ENCODE results near the gene NR0B2.
"Not testable (repeated sequence)": the region's sequence is repeated elsewhere in the genome, so short reads cannot be mapped to it uniquely, and the experiment has no call there.

The NR0B2 gene, protein sequence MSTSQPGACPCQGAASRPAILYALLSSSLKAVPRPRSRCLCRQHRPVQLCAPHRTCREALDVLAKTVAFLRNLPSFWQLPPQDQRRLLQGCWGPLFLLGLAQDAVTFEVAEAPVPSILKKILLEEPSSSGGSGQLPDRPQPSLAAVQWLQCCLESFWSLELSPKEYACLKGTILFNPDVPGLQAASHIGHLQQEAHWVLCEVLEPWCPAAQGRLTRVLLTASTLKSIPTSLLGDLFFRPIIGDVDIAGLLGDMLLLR
- total RNA-seq, result 0 reads per million in 3 experiments

DNA sequence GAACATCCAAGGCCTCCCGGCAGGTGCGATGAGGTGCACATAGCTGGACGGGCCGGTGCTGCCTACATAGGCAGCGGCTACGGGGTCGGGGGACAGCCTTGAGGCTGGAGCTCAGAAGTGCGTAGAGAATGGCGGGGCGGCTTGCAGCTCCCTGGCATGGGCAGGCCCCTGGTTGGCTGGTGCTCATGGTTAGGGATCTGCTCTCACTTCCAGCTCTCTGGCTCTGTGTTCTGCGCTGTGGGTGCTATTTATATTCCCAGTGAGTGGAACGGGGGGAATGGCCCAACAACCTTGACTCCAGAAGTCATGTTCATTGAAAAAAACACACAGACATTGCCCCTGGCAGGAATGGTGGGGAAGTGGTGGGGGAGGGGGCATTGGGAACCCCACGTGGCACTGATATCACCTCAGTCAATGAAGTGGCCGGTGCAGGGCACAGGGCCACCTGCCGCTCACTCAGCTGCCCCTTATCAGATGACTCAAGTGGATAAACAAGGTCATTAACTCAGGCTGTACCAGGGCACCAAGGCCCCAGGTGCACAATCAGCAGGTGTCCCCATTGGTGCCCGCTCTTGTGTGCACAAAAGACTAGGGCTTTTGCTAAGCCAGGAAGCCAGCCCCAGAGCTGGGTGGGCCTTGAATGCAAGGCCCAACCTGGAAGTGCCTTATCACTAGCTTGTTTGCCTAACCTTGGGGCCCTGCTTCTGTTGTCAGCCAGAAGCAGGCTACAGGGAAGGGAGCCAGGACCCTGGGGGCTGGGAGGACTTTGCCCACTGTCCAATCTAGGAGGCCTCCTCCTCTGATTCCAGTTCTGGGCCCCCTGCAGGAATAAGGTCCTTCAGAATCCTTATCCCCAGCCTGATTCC is at the start of gene NR0B2:
TSS of gene NR0B2 (minus strand) at position 222 of the 866 bp plus-strand sequence. CDS start at position 187, 35 bp downstream.
- DNase-seq, result no peak

DNA sequence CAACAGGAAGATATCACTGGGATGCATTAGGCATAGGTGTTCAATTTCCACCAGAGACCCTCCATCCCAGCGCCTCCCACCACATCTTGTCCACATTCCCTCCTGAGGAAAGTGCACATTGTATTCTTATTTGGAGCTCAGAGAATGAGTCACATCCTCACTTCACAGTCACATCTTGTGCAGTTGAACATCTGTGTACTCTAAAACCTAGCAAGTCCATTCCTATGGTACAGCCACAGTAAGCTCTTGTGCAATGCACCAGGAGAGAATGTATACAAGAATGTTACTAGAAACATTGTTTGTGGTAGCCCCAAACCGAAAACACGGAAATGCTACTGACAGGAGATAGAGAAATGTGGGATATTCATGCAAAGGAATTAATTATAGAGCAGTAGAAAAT is 48.1 kb upstream of the NR0B2 start:
- no peak for DNase-seq

DNA sequence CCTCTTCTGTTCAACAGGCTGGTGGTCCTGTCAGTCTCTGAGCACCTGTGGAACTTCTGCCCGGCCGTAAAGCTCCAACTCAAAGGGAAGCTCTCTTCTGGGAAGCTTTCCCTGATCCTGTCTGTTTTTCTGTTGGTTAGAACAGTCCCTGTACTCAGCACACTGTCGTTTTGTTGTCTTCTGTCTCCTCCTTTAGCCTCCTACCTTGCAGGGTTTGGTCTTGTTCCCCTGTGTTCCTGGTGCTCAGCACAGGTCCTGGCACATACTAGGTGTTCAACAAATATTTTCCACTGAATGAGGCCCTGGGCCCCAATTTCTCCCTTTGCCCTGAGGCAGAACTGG is 46.8 kb upstream of the NR0B2 start:
- no peak for DNase-seq

DNA sequence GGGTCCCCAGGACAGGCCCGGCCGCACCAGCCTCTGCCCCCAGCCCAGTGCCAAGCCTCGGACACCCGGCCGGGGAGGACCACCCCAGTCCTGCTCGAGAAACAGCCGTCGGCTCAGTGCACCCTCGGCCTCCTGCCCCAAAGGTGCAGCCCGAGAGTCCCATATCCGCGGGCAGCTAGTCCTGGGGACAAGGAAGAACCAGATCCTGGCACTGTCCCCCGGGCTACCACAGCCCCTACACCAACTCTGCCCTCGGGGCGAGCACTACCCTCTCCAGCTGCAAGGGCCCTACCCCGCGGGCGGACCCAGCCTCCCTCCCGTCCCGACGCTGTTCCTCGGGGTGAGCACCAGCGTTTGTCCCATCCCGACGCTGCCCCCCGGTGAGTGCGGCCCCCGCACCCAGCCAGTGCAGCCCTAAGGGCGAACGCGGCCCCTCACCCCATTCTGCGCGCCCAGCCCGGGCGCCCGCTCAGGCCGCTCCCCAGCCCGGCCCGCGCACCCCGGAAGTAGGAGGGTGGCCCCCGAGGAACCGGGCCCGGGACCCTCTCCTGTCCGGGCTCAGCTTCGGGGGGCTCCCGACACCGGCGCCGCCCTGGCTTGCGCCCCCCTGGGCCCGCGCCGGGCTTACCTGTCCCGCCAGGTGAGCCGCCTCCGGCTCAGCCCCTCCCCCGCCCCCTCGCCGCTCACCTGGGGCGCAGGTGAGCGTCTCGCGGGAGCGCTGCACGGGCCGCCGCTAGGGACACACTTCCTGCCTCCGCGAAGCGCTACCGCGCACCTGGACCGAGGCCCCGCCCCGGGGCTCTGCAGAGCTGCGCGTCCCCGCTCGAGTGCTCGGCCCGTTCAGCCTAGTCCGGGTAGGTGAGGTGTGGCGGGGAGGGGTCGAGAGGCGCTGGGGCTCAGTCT is 46.2 kb upstream of the NR0B2 start, which contains the start of gene KDF1:
TSS of gene KDF1 (minus strand) at position 747 of the 903 bp plus-strand sequence. CDS start 8,088 bp downstream, outside the sequence.
- DNase-seq, result peak; percentile 56

DNA sequence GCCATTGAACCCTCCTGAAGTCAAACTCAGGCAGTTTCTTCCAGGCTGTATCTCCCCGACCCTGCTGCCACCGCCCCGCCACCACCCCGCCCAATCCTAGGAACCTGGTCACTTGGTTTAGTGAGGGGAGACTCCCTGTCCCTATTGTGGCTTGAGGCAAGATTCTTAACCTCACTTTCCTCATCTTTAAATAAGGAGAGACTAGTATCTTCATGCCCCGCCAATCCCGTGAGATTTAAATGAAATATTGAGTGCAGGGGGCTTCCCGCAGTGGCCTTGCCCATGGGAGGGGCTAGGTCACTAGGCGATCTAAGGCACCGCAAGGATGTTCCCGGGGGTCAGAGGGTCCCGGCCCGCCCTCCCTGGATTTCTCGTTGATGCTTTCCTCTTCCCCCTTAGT is 45.5 kb upstream of the NR0B2 start:
- no peak for DNase-seq

DNA sequence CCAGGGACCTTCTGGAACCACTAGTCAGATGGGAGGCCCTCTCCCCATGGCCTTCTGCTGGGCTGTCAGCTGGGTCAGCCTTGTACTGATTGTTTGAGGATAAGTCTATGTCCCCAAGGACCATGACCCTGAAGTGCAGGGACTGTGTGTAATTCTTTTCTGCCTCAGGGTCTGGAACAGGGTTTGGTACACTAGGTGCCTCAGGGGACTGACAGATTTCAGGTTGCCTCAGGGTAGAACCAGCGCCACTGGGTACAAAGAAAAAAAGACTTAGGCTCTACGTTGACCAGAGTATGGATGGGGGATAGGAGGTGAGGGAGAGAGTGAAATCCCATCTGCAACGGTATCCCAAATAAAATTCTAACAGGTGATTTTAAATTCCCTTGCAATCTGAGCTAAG is 43.5 kb upstream of the NR0B2 start:
- DNase-seq, result no peak

DNA sequence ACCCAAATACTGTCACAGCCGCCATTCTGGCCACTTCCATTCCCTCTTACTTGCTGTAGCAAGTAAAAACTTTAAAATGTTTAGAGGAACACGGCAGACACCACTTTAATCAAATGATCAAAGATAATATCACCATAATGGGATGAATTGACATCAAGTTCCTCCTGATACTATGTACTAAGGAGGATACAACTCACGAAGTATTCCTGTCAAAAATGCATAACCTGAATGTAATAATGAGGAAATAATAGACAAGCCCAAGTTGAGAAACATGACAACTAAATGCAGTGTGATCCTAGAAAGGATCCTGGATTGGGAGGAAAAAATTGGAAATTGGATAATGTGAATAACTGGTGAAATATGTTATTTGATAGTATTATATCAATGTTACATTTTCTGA is 42.5 kb upstream of the NR0B2 start:
- no peak for DNase-seq

DNA sequence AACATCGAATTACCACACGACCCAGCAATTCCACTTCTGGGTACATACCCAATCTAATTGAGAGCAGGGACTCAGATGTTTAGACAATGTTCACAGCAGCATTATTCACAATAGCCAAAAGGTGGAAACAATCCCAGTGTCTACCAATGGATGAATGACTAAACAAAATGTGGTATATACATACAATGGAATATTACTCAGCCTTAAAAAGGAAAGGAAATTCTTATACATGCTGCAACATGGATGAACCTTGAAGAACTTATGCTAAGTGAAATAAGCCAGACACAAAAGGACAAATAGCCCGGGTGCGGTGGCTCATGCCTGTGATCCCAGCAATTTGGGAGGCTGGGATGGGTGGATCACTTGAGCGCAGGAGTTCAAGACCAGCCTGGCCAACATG is 39.6 kb upstream of the NR0B2 start:
- no peak for DNase-seq

DNA sequence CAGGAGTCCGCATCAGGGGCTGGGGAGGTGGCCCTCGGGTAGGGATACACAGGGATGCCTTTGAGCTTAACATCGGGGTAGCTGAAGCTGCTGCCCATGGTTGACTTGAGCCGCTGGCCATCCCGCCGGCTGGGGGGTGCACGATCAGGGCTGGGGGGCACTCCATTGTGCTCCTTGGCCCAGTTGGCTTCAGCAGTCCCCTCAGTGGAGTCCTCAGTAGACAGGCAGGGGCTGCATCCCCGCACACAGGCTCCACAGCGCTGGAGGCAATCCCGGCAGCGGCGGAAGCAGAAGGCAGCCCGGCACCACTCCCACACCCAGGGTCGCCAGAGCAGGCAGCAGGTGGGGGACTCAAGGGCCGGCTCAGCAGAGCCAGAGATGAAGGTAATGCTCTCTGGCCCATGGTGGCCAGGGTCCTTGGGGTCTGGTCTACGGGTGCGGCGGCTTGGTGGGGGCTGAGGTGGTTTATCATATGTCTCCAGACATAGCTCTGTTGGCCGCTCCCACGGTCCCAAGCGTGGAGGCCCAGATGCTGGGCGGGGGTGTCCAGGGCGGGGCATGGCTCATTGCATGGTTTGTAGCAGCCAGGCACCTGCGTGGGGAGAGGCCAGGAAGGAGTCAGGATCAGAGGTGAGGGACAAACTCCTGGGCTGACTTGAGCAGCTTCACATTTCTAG is 38.2 kb upstream of the NR0B2 start:
- no peak for DNase-seq

DNA sequence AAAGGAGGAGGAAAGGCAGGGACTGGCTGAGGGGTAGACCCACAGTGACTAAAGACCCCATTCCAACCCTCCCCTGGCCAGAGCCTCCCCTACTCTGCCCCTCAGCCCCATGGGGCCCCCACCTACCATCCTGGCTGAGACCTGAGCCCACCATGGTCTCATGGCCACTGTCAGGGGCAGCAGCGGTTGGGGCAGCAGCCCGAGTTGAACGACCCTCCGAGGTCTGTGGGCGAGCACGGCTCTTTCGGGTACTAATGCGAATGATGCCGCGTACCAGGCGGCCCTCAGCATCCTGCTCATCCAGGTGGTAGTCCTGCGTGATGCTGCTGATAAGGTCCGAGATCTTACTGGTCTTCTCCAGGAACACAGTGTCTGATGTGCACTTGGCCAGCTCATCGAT is 37.4 kb upstream of the NR0B2 start:
- DNase-seq, result no peak

DNA sequence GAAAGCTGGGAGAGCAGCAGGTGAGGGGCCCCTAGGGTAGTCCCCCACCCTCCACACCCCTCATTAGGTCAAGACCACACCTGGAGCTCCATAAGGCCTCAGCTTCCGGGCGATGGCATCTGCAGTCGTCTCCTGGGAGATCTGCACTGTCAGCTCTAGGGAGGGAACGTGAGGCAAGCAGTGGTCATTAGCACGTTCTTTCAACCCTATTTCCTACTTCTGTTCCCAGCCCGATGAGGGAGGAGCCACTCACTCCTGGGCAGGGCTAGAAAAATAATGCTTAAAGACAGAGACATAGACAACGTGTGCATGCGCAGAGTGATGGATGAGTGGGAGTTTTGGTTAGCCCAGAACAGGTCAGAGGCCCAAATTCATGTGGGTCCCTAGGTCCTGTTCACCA is 36.8 kb upstream of the NR0B2 start:
- no peak for DNase-seq

DNA sequence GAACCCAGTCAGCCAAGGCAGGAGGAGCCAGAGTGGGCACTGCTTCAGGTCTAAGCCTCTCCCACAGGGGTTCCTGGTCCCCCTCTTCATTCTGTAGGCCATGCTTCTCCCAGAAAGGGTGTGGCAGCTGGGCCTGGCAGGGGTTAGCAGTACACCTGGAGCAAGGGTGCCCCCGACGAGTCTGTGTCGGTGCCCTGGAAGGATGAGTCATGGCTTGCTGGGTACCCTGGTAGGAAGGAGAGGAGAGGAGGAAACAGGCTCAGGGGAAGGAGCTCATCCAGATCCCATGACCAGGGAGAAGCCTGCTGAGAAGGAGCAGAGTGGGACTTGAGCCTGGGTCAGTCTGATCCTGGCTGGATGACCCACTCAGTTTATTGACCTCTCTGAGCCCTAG is 36.1 kb upstream of the NR0B2 start:
- no peak for DNase-seq

DNA sequence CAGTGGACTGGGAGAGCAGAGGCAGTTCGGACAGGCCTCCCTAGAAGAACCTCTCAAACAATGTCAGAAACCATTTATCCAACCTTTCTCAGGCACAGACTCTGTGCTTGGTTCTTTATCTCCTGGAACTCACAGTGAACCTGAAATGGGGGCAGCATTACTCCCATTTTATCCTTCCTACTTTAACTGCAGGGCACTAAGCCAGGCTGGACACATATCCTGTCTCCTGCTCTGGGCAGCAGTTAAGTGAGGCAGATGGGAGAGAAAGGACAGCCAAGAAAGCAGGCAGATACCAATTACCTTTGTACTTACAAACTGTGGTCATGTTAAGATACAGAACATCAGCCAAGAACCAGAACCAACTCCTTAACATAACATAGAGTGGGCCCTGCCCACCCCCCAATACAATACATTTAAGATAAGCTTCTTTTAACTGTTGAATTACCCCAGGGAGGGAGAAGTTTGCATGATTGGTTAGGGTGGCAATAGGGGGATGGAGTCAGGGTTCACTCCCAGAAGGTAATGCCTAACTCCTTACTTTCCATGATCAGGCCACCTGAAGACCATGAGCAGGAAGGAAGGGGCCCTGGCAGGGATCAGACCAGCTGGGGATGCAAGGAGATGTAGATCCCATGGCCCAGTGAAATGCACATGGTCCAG is 35.6 kb upstream of the NR0B2 start:
- no peak for DNase-seq

DNA sequence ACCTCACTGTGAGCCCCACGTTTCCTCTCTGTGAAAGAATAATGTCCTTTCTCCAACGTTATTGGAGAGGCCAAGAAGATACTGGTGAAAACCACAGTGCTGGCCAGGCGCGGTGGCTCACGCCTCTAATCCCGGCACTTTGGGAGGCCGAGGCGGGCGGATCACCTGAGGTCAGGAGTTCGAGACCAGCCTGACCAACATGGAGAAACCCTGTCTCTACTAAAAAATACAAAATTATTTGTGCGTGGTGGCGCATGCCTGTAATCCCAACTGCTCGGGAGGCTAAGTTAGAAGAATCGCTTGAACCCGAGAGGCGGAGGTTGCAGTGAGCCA is 34.9 kb upstream of the NR0B2 start:
- not testable (repeated sequence) for DNase-seq

DNA sequence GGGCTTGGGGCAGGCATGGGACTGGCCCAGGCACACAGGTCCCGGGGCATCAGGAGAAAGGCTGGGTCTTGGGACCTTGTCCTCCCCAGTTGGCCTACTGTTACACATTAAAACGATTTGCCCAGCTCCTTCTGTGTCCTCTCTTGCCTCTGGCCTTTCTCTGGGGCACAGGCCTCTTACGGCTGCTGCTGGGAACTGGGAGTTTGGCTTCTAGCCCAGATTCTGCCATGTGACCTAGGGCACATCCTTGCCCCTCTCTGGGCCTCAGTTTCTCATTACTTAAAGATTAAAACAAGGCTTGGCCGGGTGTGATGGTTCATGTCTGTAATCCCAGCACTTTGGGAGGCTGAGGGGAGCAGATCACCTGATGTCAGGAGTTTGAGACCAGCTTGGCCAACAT is 32.5 kb upstream of the NR0B2 start:
- DNase-seq, result no peak

DNA sequence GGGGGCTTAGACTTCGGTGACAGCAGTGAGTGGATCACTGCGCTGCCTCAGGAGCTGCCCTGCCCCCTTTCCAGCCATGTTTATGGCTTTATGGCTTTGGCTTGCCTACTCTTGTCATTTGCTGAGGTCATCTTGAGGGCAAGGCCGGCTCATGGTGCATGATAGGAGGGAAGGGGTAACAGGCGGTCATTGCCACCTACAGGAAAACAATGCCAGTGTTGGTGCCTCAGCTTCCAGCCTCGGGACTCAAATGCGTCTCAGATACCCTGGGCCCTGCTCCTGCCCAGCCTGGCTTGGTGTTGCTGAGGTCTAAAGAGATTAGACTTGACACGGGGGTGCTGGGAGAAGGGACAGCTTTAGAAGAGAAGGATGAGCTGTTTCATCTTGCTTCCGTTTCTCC is 32.0 kb upstream of the NR0B2 start:
- no peak for DNase-seq

DNA sequence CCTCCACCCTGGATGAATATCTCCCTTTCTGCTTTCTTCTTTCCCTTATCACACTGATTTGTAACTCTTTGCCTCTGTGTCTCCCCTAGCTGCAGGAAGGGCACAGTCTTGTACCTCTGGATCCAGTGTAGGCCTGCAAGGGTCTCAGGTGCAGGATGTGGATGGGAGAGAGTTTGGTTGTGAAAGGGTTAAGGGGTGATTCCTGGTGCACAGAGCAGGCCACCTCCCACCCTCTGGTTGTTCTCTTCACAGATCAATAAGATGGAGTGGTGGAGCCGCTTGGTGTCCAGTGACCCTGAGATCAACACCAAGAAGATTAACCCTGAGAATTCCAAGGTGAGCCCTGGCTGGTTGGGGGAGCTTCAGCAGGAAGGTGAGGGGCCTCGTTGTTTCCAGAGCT is 31.4 kb upstream of the NR0B2 start:
- DNase-seq, result no peak

DNA sequence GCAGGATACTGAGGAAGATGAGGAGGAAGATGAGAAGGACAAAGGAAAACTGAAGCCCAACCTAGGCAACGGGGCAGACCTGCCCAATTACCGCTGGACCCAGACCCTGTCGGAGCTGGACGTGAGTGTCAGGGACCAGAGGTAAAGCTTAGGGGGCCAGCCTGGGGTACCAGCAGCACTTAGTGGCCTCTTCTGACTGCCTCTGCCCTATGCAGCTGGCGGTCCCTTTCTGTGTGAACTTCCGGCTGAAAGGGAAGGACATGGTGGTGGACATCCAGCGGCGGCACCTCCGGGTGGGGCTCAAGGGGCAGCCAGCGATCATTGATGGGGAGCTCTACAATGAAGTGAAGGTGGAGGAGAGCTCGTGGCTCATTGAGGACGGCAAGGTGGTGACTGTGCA is 28.9 kb upstream of the NR0B2 start:
- DNase-seq, result no peak

DNA sequence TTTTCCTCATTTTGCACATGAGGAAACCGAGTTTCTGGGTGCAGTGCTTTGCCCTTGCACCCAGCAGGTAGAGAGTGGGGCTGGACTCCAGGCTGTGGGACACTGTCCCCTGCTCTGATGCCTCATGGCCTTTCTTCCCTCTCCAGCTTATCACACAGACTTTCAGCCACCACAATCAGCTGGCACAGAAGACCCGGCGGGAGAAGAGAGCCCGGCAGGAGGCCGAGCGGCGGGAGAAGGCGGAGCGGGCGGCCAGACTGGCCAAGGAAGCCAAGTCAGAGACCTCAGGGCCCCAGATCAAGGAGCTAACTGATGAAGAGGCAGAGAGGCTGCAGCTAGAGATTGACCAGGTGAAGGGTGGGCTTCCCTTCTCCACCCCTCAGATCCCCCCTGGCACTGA is 27.5 kb upstream of the NR0B2 start:
- no peak for DNase-seq

DNA sequence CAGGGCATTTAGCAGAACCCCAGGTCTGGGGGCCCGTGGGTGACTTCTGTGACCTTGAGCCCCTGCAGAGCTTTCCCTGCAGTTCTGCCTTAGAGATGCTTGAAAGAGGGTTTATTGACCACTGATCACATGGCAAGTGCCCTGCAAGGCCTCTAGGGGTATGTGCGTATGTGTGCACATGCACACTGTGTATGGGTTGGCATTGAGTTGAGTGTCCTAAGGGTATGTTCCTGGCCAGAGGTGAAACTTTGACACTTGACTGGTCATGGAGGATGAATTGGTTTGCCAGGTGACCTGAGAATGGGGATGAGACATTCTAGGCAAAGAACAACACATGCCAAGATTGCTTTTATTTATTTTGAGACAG is 24.9 kb upstream of the NR0B2 start:
- no peak for DNase-seq

DNA sequence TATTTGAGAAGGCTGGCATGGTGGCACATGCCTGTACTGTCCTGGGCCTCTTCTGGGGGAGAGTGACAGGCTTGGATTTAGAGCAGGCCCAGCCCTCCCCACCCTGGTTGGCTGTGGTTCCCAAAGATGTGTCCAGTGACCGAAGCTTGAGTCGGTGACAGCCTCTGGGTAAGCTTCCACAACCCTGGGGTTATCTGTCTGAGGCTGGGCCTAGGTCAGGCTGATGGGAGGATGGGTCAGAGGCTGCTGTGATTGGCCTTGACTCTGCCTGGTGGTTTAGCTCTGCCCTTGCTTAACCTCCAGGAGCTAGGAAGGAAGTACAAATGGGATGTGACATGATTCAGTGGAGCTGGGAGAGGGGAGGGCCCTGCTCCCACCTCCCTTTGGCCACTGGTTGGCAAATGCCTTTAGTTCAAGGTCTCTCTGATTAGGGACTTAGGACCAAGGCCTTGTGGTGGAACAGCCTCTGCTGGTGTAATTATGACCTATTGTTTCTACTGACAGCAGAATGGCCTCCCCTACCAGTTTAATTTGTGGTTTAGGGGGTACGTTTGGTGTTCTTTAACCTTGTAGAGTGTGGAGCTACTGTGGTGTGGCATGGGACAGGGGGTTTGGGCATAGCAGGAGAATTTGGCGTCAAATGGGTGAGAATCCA is 24.4 kb upstream of the NR0B2 start:
- DNase-seq, result no peak

DNA sequence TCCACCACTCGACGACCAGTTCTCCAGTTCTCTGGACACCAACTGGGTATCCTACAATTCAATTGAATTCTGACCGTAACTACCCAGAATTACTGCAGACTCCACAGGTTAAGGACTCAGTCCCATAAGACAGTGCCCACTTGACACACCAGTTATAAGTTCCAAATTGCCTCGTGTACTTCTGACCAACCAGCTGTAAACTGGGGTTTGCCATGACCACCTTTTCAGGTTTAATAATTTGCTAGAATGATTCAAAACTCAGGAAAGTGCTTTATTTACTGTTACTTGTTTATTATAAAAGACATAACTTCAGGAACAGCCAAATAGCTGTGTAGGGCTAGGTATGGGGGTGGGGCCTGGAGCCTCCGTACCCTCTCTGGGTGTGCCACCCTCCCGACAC is 23.0 kb upstream of the NR0B2 start:
- no peak for DNase-seq

Measured in central memory CD4-positive, alpha-beta T cell (primary cell).